Loucy (cell line): ENCODE data around the gene S100A8.

Experiments
- EZH2phosphoT487 ChIP-seq: fragments of 200-600 bp; IDR thresholded peaks from 2 replicates; pipeline ENCODE4 v1.6.1; 2018; ENCODE audit warnings: antibody characterized with exemption, mild to moderate bottlenecking, moderate library complexity, borderline replicate concordance
- TF ChIP-seq, protein P1 (sequence below): fragments of 200-600 bp; sonication (generic); conservative IDR thresholded peaks from 2 replicates; pipeline ENCODE4 v1.5.1; 2014; ENCODE audit warnings: mild to moderate bottlenecking, antibody characterized with exemption, low read length

DNA sequence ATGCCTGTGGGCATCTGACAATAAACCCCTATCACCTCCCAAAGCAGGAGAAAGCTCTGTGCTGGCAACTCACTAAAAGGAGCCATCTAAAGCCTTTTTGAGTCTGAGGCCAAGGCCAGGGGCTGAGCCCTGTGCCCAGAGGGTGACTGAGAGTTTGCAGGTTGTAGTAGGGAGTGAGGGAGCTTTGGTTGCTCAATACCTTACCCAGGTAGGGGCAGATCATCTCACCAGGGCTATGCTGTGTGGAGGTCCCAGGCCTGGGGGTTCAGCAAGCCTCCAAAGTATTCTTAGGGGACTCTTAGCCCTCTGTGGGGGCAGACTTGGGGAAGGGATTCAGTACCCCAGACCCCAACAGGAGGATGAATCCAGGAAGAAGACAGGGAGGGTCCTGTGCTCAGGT lies 48.4 kb upstream of the S100A8 start:
- TF ChIP-seq EZH2phosphoT487: no peak
- TF ChIP-seq, protein P1, sequence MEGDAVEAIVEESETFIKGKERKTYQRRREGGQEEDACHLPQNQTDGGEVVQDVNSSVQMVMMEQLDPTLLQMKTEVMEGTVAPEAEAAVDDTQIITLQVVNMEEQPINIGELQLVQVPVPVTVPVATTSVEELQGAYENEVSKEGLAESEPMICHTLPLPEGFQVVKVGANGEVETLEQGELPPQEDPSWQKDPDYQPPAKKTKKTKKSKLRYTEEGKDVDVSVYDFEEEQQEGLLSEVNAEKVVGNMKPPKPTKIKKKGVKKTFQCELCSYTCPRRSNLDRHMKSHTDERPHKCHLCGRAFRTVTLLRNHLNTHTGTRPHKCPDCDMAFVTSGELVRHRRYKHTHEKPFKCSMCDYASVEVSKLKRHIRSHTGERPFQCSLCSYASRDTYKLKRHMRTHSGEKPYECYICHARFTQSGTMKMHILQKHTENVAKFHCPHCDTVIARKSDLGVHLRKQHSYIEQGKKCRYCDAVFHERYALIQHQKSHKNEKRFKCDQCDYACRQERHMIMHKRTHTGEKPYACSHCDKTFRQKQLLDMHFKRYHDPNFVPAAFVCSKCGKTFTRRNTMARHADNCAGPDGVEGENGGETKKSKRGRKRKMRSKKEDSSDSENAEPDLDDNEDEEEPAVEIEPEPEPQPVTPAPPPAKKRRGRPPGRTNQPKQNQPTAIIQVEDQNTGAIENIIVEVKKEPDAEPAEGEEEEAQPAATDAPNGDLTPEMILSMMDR: no peak
